ENCODE data around the gene YWHAB. TPM values are rescaled to one million over a fixed set of nuclear protein-coding genes. Genes with fewer than 3 reads are reported as not detected.

The YWHAB gene
- total and polyA plus RNA-seq, 10 donors: 85.8 to 237 (median 174) TPM

DNA sequence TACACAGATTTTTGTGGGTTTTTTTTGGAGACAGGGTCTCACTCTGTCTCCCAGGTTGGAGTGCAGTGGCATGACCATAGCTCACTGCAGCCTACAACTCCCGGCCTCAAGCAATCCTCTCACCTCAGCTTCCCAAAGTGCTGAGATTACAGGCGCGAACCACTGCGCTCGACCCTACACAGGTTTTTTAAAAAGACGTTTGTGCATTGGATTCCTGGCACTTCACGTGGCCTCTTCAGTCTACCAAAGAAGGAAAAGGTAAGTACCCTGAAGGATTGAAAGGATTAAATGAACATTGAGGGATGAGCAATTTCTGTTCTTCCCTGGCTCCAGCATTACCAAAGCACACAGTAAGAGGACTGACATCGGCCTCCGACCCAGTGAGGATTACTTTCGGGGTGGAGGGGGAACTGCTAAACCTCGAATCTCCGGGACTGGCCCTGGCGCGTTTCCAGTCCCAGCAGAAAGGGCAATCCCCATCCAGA is 556 bp upstream of the YWHAB start:
- Histone ChIP-seq H3K9me3 (no peaks in the 10 kb centered on the region), H3K27ac (peak overlapping the region; percentile 96 to 100 (median 99)), H3K4me3 (peak overlapping the region; percentile 75 to 99 (median 80)), H3K36me3 (peaks cover 0 to 9% (median 0%) of the 10 kb centered on the region in 6 donors), H3K27me3 (replicated peaks in 1 of 7) (no peaks in the 10 kb centered on the region), H3K4me1 (peaks cover 34 to 55% (median 47%) of the 10 kb centered on the region in 6 donors)
- 7 to 11% (median 8%) methylated on average over 14 of the region's 14 CpGs for WGBS, 5 donors
- TF ChIP-seq, protein P1, sequence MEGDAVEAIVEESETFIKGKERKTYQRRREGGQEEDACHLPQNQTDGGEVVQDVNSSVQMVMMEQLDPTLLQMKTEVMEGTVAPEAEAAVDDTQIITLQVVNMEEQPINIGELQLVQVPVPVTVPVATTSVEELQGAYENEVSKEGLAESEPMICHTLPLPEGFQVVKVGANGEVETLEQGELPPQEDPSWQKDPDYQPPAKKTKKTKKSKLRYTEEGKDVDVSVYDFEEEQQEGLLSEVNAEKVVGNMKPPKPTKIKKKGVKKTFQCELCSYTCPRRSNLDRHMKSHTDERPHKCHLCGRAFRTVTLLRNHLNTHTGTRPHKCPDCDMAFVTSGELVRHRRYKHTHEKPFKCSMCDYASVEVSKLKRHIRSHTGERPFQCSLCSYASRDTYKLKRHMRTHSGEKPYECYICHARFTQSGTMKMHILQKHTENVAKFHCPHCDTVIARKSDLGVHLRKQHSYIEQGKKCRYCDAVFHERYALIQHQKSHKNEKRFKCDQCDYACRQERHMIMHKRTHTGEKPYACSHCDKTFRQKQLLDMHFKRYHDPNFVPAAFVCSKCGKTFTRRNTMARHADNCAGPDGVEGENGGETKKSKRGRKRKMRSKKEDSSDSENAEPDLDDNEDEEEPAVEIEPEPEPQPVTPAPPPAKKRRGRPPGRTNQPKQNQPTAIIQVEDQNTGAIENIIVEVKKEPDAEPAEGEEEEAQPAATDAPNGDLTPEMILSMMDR (IDR thresholded peaks at IDR 0.05 in 8 of 11, conservative IDR thresholded peaks at IDR 0.05 in 3 of 11): no peak
- no peak for TF ChIP-seq POLR2A (IDR thresholded peaks at IDR 0.05)
- TF ChIP-seq POLR2AphosphoS5 (IDR thresholded peaks at IDR 0.05): no peak
- intact Hi-C loops (cut with DNase I; ENCODE audit: low total_unique reads): no loop called here
- no peak for DNase-seq

DNA sequence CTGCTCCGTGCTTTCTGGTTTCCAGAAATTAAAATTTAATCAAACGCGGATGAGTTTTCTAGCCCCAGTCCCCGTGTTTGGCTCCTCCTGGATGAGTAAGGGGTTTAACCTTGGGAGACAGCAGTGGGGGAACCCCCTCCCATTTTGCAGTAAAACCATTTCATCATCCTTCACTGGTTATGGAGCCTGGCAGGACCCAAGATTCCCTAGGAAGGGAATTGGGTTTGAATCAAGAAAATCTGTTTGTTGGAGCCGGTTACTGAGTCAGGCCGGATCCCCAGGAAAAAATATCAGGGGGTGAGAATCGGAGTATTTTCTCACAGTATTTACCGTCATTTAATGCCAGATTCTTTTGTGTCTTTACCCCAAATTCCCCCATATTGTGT is 754 bp downstream of the YWHAB start:
- DNase-seq: no peak
- peaks cover 0 to 21% (median 0%) of the 10 kb centered on the region in 6 donors for H3K36me3 ChIP-seq
- peaks cover 47 to 68% (median 60%) of the 10 kb centered on the region in 6 donors for H3K4me1 ChIP-seq
- TF ChIP-seq POLR2A (IDR thresholded peaks at IDR 0.05) (no peak), POLR2AphosphoS5 (IDR thresholded peaks at IDR 0.05) (no peak)
- TF ChIP-seq, protein P1 (IDR thresholded peaks at IDR 0.05 in 8 of 11, conservative IDR thresholded peaks at IDR 0.05 in 3 of 11): no peak
- peak overlapping the region; percentile 75 to 99 (median 80) for H3K4me3 ChIP-seq
- H3K27ac ChIP-seq: peak overlapping the region; percentile 96 to 100 (median 99)
- WGBS, 5 donors: 1% methylated on average over 8 of the region's 8 CpGs
- H3K27me3 ChIP-seq (replicated peaks in 1 of 7): no peaks in the 10 kb centered on the region
- H3K9me3 ChIP-seq: no peaks in the 10 kb centered on the region
- intact Hi-C loops (cut with DNase I; ENCODE audit: low total_unique reads): no loop called here

DNA sequence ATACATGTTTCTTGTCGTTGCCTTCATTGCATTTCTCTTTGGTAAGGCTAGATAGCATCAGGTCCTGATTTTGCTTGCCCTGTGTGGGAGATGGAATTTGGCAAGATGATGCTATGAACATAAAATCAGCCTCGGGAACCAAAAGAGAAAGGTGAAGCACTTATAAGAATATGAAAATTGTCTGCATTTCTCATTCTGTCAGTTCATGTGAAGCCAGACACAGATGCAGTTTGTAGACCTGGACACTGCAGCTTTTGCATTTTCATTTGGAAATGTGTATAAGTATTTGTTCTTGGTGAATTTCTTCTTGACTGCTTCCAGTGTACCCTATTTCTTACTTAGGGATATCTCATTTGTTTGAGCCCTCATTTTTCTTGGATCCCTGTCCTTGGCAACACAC is 1.3 kb downstream of the YWHAB start:
- H3K27ac ChIP-seq: peak overlapping the region; percentile 96 to 100 (median 99)
- H3K27me3 ChIP-seq (replicated peaks in 1 of 7): no peaks in the 10 kb centered on the region
- peak overlapping the region; percentile 75 to 99 (median 80) for H3K4me3 ChIP-seq
- DNase-seq: no peak
- H3K9me3 ChIP-seq: no peaks in the 10 kb centered on the region
- intact Hi-C loops (cut with DNase I; ENCODE audit: low total_unique reads): no loop called here
- H3K36me3 ChIP-seq: peaks cover 0 to 27% (median 0%) of the 10 kb centered on the region in 6 donors
- WGBS, 5 donors: 0 to 6% (median 1%) methylated on average over 2 of the region's 2 CpGs
- peaks cover 51 to 74% (median 66%) of the 10 kb centered on the region in 6 donors for H3K4me1 ChIP-seq
- TF ChIP-seq POLR2AphosphoS5 (IDR thresholded peaks at IDR 0.05): no peak
- no peak for TF ChIP-seq POLR2A (IDR thresholded peaks at IDR 0.05)
- TF ChIP-seq, protein P1 (IDR thresholded peaks at IDR 0.05 in 8 of 11, conservative IDR thresholded peaks at IDR 0.05 in 3 of 11): no peak

DNA sequence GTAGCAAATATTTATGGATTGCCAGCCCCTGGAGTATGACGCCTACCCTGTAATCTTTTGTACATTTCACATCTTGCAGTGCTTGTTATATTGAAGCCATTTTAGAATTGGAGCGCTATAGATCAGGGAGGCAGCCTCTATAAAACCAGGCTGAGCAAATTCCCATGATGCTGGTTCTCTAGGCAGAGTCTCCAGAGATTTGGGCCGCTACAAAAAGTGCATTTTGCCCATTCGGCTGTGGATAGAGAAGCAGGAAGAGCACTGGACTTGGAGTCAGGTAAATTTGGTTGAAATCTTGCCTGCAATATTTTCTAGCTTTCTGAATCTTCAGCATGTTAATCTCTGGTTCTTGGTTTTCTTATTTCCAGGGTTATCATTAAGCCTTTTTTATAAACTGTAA is 2.0 kb downstream of the YWHAB start:
- H3K4me3 ChIP-seq: peak overlapping the region in 7 of 8 donors; percentile 75 to 99 (median 80)
- intact Hi-C loops (cut with DNase I; ENCODE audit: low total_unique reads): no loop called here

More for the DNA sequence above, 2.0 kb downstream of the YWHAB start:
- TF ChIP-seq, protein P1 (IDR thresholded peaks at IDR 0.05 in 8 of 11, conservative IDR thresholded peaks at IDR 0.05 in 3 of 11): no peak
- TF ChIP-seq POLR2AphosphoS5 (IDR thresholded peaks at IDR 0.05) (no peak), POLR2A (IDR thresholded peaks at IDR 0.05) (no peak)
- WGBS, 5 donors: 55 to 70% (median 62%) methylated on average over 4 of the region's 4 CpGs
- no peak for DNase-seq
- peak overlapping the region in 7 of 8 donors; percentile 64 to 100 (median 97) for H3K27ac ChIP-seq
- peaks cover 52 to 80% (median 72%) of the 10 kb centered on the region in 6 donors for H3K4me1 ChIP-seq
- peaks cover 0 to 29% (median 0%) of the 10 kb centered on the region in 6 donors for H3K36me3 ChIP-seq
- H3K9me3 ChIP-seq: no peaks in the 10 kb centered on the region
- no peaks in the 10 kb centered on the region for H3K27me3 ChIP-seq (replicated peaks in 1 of 7)

Measured in spleen (tissue), 11 donors.